ENCODE measurements around the gene MRPL1.
"Not testable (repeated sequence)": the region's sequence is repeated elsewhere in the genome, so short reads cannot be mapped to it uniquely, and the experiment has no call there.

The MRPL1 gene

DNA sequence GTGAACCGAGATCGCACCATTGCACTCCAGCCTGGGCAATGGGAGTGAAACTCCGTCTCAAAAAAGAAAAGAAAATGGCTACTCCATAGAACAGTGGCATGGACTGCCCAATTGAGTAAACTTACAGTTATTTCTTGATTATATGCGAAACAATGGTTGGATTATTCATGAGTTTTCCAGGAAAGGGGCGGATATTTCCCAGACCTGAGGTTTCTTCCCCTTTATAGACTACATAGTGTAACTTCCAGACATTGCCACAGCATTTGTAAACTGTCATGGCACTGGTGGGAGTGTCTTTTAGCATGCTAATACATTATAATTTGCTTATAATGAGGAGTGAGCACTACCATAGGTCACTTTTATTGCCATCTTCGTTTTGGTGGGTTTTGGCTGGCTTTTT is 14.1 kb upstream of the MRPL1 start:
- DNase-seq (ENCODE audit: extremely low spot score, insufficient read length, low read depth): no peak
- FAIRE-seq: no peak

DNA sequence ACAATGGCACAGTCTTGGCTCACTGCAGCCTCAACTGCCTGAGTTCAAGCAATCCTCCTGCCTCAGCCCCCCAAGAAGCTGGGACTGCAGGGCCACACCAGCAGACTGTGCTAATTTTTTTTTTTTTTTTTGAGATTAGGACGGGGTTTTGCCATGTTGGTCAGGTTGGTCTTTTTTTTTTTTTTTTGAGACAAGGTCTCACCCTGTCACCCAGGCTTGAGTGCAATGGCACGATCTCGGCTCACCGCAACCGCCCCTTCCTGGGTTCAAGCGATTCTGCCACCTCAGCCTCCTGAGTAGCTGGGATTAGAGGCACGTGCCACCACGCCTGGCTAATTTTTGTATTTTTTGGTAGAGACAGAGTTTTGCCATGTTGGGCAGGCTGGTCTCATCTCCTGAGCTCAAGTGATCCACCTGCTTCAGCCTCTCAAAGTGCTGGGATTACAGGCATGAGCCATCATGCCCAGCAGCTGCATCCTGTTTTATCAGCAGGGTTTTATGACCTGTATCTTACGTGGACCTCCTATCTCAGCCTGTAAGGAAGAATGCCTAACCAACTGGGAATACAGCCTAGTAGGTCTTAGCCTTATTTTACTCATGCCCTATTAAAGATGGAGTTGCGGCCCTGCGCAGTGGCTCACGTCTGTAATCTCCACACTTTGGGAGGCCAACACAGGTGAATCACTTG is 13.2 kb upstream of the MRPL1 start:
- FAIRE-seq: no peak
- DNase-seq (ENCODE audit: extremely low spot score, insufficient read length, low read depth): no peak

DNA sequence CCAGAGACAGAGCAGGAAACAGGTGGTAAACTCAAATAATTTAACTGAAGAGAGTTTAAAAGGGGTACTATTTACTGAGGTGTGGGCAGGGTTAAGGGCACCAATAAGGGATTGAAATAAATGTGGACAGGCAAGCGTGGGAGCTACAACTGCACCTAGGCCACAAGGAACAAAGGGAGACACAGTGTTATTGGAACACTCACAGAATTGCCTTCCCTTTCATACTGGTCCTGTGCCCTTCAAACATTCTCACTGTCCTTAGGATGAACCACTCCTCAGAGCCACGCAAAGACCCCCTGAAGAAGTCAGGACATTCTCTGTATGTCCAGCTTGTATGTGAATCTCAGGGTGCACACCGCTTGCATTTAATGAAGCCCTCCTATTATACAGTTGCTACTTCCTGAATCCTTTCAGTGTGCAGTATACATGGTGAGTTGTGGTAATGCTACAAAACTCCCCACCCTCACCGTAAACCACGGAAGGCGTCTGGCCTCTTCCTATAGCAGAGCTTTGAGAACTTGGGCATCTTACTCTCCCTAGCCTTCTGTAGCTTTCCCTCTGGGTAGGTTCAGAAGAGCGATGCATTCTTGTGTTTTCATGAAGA is 9.6 kb upstream of the MRPL1 start:
- FAIRE-seq (peak; percentile 75), DNase-seq (ENCODE audit: extremely low spot score, insufficient read length, low read depth) (no peak)

DNA sequence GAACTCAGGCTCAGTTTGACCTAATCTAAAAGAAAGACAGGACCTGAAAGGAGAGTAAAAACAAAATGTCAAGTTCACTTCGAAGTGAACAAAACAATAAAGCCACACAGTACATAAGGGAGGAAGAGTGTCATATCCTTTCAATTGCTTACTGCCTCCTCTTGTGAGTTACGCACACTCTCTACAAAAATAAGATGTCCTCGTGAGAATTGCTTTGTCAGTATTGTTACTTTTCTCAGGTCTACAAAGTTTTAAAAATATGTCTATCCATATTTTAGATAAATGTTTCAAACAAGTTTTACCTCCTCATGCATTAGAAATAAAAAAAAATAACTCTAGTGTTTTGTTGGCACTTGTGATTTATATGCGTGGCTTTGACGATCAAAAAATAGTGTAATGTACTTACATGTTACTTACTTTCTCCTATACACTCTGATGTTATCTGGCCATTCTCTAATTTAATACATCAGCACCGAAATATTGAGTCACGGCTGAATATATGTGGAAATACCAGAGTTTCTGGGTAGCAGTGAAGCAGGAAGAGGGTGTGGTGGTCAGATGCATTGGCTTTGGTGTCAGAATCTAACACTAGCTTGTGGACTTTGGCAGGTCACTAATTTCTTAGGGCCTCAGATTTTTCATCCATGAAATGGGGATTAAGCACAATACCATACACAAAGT is 8.1 kb upstream of the MRPL1 start:
- DNase-seq (ENCODE audit: extremely low spot score, insufficient read length, low read depth) (no peak), FAIRE-seq (peak; percentile 21)

DNA sequence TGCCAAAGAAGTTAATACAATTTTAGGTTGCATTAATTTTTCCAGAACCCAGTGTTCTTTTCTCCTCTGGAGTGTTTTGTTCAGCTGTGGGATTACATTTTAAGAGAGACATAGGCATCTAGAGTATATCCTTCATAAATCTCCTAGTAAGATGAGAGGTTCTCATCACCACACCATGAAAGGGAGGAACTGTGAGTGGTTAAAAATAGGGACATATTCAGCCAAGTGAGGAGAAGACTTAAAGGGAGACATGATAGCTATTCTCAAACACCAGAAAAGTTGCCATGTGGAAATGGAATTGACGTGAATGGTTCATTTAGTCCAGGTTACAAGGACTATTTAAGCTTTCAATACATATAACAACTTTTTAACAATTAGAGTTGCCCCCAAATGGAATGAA is 6.5 kb upstream of the MRPL1 start:
- DNase-seq (ENCODE audit: extremely low spot score, insufficient read length, low read depth) (no peak), FAIRE-seq (no peak)

DNA sequence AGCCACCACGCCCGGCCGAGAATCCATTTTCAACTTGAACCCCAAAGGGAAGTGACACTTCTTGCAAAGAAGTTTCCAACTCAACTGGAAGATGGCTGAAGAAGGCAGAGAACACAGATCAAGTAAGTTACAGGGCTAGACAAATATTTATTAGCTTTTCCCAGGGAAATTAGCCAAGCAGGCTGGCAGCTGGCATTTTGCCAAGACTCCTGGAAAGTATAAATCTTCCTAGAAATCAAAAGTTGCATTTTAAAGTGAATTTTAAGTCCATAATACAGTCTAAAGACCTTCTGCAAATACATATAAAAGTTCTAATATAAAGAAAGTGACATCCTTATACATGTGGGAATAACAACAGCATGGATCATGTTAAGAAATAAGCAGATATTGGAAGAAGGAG is 3.4 kb upstream of the MRPL1 start:
- no peak for DNase-seq (ENCODE audit: extremely low spot score, insufficient read length, low read depth)
- FAIRE-seq: no peak

DNA sequence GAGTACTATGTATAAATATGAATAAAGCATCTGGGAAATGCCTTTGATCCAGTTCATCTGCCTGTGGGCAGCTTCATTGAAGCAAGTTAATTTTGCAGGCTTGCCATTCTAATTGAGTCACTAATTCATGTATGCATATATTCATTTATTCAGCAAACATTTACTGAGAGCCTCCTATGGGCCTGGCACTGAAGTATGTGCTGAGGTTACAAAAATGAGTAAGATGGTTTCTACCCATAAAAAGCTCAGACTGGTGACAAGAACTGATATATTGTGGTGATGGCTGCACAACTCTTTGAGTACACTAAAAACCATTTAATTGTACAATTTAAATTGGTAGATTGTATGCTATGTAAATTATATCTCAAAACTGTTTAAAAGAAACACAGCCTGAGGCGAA is 1.1 kb upstream of the MRPL1 start:
- FAIRE-seq (peak; percentile 66), DNase-seq (ENCODE audit: extremely low spot score, insufficient read length, low read depth) (no peak)

DNA sequence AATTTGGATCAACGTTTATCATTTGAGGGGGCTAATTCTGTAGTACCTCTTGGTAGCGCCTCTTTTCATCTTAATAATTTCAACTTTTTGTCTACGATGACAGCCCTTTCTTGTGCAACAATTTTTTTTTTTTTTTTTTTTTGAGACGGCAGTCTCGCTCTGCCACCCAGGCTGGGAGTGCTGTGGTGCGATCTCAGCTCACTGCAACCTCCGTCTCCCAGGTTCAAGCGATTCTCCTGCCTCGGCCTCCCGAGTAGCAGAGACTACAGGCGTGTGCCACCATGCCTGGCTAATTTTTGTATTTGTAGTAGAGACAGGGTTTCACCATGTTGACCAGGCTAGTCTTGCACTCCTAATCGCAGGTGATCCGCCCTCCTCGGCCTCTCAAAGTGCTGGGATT is 711 bp downstream of the MRPL1 start:
- not testable (repeated sequence) for DNase-seq (ENCODE audit: extremely low spot score, insufficient read length, low read depth); FAIRE-seq

DNA sequence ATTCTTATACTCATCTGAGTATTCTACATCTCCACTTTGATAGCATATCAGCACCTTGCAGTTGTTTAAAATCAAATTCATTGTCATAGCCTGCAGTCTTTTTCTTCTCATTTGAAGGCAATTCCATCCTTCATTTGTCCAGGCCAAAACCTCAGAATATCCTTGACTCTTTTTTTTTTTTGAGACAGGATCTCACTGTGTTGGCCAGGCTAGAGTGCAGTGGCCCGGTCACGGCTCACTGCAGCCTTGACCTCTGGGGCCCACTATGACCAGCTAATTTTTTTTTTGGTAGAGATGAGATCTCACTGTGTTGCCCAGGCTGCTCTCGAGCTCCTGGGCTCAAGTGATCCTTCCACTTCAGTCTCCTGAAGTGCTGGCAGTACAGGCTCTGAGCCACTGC is 2.6 kb downstream of the MRPL1 start:
- FAIRE-seq: no peak
- no peak for DNase-seq (ENCODE audit: extremely low spot score, insufficient read length, low read depth)

DNA sequence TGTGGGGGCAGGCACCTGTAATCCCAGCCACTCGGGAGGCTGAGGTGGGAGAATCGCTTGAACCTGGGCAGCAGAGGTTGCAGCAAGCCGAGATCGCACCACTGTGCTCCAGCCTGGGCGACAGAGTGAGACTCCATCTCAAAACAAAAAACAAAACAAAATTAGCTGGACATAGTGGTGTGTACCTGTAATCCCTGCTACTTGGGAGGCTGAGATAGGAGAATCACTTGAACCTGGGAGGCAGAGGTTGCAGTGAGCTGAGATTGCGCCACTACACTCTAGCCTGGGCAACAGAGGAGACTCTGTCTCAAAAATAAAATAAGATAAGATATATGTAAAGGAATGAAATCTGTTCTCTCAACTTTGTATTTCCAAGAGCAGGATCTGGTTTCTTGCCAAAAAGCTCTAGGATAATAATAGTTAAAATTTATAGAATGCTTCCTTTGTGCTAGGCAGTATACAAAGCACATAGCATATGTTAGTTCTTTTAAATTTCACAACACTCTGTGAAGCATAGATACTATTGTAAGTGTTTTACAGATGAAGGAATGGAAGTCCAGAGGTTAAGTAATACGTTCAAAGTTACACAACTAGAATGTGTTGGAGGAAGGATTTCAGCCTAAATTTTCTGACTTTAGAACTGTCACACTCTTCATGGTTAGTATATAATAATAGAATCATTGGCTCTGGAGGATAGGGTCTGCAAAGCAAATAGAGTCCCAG is 10.3 kb downstream of the MRPL1 start:
- DNase-seq (ENCODE audit: extremely low spot score, insufficient read length, low read depth) (no peak), FAIRE-seq (no peak)

DNA sequence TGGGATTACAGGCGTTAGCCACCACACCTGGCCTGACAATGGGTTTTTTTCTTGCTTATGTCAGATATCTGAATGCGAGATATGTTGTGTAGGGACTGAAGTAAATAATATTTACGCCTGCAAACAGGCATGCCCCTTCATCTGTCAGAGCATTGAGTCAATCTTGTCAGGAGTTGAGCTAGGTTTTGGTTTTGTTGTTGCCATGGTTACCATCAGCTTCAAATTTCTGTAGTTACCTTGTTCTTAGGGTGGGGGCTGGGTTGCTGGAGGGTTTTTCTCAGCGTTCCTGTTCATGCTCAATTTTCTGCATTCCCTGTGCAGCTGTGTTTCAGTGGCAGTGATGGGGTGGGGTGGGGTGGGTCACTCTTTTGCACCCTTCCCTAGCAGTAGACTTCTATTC is 14.5 kb downstream of the MRPL1 start:
- DNase-seq (ENCODE audit: extremely low spot score, insufficient read length, low read depth) (no peak), FAIRE-seq (no peak)

DNA sequence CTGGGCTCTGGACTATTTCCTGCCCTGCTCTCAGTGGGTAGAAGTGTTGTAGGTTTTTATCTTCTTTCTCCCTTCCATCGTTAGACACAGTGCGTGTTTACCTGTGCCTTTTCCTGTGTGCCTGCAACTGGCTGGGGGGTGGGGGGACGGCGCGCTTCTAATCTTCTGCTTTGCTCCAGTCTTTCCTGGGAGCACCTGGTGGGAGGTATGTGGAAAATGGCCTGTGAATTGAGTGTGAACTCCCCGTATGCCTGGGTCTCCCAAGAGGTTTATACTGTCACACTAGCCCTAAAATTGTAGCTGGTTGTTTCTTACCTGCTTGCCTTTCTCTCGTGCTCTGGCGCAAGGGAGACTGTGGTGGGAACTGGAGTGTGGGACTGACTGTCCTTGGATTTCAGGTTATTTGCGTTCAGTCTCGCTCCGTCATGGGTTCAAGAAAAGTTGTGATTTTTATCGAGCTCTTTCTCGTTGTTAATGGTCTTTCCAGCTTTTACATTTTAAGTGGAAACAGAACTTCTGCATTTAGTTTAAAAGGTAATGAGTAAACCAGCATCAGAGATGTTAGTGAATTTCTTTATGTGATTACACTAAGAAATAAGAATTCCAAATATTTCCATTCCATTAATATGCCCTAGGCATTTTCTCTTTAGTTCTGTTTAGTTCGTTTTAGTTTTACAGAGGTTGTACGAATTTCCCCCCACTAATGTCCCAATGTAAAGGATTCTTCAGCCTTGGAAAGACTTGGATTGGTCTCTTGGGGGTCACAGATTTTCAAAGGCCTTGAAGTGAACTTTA is 15.3 kb downstream of the MRPL1 start:
- no peak for FAIRE-seq
- DNase-seq (ENCODE audit: extremely low spot score, insufficient read length, low read depth): no peak

DNA sequence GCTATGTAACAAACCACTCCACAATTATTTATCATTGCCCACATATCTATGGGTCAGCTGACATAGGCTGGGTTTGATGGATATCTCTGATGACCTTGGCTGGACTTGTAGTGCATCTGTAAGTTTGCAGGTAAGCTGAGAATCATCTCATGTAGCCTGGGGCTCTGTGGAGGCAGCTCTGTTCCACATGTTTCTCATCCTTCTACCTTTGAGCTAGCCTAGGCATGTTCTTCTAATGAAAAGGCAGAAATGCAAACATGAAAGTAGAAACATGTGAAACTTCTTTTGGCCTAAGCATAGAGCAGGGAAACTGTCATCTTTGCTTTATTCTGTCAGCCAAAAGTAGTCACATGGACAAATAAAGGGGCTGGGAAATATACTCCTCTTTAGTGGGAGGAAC is 18.2 kb downstream of the MRPL1 start:
- FAIRE-seq (no peak), DNase-seq (ENCODE audit: extremely low spot score, insufficient read length, low read depth) (no peak)

DNA sequence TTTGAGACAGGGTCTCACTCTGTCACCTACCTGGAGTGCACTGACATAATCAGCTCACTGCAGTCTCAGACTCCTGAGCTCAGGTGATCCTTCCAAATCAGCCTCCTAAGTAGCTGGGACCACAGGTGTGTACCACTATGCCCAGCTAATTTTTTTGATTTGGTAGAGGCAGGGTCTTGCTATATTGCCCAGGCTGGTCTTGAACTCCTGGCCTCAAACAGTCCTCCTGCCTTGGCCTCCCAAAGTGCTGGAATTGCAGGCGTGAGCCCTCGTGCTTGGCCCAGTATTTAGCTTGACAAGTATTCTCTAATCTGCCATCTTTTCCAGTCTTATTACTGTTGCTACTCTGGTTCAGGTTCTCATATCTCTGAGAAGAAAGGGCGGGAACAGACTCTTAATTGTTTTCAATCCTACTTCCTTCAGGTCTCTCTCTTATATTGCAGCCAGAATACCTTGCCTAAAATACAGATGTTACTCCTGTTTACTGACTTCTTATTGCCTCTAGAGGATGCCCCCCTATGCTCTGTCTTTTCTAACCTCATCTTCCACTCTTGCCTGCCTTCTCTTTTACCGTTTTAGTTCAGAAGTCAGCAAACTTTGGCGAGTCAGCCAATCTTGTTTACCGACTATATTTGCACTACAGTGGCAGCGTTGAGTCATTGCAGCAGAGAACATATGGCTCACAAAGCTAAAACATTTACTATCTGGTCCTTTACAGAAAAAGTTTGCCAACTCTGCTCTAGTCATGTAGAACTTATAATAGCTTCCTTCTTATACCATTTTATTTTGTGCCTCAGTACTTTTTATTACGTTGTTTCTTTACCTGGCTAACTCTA is 19.0 kb downstream of the MRPL1 start:
- FAIRE-seq (no peak), DNase-seq (ENCODE audit: extremely low spot score, insufficient read length, low read depth) (no peak)

DNA sequence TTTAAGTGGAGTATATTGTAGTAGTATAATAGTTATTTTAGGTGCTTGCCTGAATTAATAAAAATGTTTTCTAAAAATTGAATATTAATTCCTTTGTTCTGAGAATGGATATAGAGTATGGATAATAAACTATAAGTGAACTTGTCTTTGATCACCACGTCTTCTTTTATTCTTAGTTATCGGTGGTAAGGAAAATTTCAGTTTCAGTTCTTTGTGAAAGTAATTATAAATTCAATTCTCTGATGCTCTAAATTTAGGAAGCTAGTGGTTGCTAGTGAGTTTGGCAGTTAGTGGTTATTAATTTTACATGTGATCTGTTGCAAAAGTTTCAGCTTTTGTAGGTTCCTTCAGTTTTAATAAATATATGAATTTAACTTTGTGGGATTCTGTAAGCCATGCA is 30.8 kb downstream of the MRPL1 start:
- FAIRE-seq (peak; percentile 69), DNase-seq (ENCODE audit: extremely low spot score, insufficient read length, low read depth) (no peak)

DNA sequence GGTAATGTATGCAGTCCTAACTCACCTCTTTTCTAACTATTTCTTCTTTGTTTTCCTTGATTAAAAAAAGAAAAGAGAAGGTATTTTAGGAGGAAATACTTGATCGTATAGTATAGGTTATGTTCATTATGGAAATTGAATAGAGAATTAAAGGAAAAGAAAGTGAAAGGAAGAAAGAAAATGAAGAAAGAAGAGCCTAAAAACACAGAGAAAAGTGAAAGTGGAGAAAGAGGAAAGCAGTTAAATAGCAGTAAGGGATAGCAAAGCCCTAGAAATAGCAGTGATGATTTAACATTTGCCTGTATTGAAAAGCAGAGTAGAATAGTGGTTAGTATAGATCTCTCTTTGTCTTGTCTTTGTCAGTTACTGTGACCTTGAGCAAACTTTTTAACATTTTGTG is 37.0 kb downstream of the MRPL1 start:
- FAIRE-seq (peak; percentile 39), DNase-seq (ENCODE audit: extremely low spot score, insufficient read length, low read depth) (no peak)

DNA sequence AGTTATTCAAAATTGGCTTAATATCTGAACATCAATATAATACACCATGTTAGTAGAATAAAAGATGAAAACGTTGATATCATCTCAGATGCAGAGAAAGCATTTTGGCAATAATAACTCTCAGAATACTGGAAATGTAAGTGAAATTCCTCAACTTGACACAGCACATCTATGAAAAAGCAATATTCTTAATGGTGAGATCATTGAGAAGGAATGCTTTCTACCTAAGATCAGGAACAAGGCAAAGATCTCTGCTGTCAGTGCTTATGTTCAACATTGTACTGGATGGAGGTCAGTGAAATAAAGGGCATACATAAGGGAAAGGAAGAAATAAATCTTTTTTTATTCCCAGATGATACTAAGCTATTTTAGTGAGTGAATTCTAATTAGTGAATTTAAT is 40.6 kb downstream of the MRPL1 start:
- DNase-seq (ENCODE audit: extremely low spot score, insufficient read length, low read depth) (no peak), FAIRE-seq (no peak)

DNA sequence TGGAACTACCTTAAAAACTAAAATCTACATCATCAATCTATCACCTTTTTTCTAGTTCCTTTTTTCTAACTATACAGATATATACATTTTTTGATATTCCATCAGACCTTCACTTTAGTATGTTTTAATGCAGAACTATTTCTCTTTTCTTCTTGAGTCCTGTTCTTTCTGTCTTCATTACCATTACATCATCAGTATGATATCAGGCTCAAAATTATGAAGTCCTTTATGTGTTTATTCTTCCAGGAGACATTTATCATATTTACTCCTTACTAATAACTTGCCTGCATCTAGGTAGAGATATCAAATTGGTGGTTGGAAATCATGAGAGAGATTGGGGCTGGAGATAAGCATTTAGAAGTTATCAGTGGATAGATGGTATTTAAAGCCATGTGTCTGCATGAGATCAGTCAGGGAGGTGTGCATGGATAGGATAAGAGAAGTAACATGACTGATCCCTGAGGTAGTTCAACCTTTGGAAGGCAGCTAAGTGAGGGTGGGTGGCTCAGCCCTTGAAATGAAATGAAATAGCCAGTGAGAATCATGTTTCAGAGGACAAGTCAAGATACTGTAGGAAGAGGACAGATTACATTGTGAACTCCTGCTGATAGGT is 43.1 kb downstream of the MRPL1 start:
- FAIRE-seq (no peak), DNase-seq (ENCODE audit: extremely low spot score, insufficient read length, low read depth) (no peak)

DNA sequence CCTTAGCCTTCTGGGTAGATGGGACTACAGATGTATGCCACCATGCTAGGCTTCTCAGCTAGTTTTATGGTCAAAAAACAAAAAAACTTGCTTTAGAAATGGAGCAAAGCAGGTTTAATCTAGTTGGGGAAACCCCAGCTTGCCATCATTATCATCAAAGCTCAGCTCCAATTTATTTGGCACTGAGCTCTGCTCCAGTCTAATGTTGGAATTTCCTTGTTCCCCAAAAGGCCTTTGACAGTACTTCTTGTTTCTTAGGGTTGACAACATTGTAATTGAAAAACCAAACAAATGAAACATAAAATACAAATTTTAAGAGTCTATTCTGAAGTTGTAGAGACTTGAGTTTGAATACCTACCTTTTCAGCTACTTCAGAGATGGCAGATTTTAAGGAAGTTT is 48.0 kb downstream of the MRPL1 start:
- FAIRE-seq: no peak
- no peak for DNase-seq (ENCODE audit: extremely low spot score, insufficient read length, low read depth)

Measured in GM18507 (cell line).